Measurements from ENCODE around the gene CUL4A. TPM values are rescaled to one million over a fixed set of nuclear protein-coding genes. Genes with fewer than 3 reads are reported as not detected.
"Not testable (repeated sequence)": the region's sequence is repeated elsewhere in the genome, so short reads cannot be mapped to it uniquely, and the experiment has no call there.

CUL4A gene
- total RNA-seq, 1 donor from 2014 or later = 80.6 TPM

DNA sequence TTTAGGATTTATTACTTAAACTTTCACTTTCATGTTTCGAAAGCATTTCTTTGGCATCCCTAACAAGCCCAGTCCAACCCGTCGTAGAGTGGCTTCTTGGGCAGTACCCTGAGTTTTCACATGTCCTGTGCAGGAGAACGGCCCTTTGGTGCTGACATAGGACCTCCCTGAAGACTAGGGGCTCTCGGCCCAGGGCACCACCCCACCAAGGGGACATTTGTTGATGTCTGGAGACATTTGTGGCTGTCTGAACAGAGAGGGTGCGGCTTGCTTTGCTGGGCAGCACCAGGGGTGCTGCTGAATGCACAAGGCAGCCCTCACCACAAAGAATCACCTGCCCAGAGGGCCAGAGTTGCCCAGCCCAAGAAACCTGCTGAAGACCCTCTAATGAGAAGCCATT is 30.6 kb downstream of the CUL4A start:
- DNase-seq = no peak

DNA sequence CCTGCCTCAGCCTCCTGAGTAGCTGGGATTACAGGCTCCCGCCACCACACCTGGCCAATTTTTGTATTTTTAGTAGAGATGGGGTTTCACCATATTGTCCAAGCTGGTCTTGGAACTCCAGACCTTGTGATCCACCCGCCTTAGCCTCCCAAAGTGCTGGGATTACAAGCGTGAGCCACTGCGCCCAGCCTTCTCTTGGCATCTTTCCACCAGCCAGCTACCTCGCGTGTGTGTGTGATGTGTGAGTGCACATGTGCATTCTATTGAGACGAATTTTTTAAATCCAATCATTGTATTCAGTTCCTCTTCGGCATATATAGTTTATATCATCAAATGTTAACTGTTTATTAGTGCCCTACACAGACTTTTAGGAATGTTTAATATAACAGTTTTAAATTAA is 32.2 kb downstream of the CUL4A start:
- DNase-seq = not testable (repeated sequence)

DNA sequence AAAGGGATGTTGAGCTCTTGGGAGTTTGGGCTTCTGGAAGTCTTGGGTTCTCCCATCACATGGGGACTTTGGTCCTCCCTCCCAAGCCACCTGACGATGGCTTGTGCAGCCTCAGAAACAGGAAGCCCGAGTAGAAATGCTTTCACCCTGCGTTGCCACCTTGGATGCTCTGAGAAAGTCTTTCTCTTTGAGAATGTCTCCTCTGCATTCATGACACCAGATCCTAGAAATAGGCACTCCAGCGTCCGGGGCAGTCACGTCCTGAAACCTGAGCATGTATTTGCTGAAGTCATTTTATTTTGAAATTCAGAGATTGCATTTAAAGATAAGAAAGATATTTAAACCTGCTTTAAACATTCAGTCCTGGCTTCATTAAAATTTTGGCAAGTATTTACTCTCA is 34.4 kb downstream of the CUL4A start:
- no peak for DNase-seq

DNA sequence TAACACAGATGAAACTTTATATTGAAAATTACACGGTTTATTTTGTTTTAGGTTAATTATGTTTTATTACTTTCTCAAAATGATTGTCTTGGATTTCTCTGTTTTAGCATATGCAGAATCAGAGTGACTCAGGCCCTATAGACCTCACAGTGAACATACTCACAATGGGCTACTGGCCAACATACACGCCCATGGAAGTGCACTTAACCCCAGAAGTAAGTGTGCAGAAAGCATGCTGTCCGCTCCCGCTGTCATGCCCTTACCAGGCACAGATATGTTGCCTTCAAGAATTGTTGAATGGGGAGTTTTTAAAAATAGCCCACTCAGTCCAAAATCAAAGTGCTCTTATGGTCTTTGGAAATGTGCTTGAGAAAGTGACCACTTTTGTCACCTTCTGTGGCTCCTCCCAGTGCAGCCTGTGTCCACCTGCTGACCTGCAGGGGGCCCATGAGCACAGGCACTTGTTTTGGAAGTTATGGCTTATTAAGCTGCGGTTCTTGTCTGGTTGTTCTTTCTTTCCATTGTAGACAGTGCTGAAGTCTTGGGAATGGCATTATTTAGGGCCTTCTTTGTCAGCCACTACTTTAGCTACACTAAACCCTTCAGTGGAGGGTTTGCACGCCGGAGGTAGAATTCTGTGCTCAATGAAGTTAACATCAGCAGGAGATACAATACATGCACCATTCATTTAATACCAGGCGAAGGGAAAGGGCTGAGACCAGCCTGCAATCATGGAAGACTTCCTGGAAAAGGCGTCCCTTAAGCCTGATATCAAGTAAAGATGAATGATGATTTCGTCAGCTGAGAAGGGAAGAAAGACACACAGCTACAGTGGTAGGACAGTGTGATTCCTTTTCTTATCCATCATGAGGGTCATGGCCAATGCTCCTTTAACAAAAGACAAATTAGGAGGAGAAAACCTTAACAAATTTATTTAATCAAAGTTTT is 36.7 kb downstream of the CUL4A start:
- DNase-seq = no peak

DNA sequence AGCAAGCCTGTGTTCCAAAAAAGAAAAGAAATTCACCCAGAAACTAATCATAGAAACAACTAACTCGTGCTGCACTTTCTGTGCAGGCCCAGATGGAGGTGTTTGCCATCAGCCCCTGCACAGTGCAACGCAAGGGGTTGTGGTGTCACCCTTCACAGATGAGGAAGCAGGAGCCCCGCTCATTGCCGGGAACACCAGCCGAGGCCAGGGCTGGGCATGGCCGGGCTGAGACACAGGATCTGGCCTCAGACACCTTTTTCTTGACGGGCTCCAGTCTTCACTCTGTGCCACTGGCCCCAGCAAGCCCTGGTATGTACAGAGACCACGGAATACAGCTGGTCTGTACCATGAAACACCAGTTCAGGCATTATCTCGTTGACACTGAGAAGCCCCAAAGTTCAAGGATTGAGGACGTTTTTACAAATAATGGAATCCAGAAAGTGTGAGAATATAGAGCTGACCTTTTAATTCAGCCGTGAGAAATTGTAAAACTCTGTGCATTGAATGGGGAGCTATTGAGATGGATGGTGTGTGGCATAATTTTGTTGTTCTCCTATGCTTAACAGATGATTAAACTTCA is 43.2 kb downstream of the CUL4A start:
- no peak for DNase-seq

DNA sequence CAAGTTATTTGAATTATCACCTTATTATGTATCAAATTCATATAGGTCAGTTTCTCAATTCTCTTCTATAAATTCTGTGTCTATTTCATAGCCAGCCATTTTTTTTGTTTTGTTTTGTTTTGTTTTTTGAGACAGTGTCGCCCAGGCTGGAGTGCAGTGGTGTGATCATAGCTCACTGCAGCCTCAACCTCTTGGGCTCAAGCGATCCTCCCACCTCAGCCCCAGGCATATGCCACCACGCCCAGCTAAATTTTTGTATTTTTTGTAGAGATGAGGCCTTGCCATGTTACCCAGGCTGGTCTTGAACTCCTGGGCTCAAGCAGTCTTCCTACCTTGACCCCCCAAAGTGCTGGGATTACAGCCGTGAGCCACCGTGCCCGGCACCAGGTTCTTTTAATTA is 48.5 kb downstream of the CUL4A start:
- DNase-seq = not testable (repeated sequence)

DNA sequence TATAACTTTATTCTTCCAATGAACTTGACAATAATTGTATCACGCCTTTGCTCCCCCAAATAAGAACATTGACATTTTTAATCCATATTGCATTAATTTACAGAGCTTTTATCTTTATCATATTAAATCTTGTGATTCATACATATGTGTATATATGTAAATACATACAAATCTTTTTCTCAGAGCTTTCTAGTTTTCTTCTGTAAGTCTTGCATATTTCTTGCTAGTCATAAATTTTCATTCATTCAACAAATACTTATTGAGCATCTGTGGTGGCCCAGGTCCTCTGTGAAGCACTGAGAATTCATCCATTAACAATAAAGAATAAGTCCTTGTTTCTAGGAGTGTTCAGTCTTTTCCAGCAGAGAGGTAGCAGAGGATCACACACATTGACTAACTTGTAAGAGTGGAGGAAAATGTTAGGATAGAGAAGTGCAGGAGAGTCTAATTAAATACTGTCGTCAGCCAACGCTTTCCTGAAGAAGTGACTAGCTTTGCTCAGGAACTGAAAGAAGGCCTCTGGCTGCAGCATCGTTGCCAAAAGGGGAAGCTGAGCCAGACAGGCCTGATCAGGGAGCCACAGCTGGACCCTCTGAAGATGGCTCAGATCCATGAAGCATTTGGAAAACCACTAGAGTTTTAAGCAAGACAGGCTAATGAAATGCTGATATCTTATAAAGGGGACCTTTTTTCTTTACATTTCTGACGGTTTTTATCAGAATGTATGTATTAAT is 49.1 kb downstream of the CUL4A start:
- DNase-seq = no peak

DNA sequence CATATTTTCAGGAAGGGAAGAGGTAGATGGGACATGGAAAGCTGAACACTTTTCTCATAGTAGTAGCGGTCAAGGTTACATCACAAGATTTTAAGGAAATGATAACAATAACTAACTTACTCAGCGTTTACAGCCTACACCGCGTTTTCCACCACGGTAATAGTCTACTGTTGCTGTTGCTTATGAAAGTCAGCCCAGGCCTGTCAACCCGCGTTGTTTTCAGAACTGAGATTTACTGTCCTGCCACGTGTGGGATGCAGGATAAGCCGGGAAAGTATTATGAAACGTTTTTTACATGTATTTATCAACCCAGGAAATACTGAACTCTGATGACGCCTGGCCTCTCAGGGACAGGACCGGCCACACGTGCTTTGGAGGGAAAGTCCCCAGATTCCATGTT is 51.6 kb downstream of the CUL4A start:
- DNase-seq = no peak

DNA sequence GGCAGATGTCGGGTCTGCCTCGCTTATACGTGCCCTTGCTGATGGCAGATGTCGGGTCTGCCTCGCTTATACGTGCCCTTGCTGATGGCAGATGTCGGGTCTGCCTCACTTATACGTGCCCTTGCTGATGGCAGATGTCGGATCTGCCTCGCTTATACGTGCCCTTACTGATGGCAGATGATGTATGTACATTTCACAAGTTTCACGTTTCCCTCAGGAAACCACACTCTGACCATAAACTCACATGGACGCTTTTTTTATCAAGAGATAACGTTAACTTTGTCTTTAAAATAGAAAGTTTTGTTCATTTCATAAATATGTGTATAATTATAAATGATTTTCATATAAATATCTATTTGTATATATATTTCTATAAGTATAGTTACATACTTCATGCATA is 53.6 kb downstream of the CUL4A start:
- not testable (repeated sequence) for DNase-seq

DNA sequence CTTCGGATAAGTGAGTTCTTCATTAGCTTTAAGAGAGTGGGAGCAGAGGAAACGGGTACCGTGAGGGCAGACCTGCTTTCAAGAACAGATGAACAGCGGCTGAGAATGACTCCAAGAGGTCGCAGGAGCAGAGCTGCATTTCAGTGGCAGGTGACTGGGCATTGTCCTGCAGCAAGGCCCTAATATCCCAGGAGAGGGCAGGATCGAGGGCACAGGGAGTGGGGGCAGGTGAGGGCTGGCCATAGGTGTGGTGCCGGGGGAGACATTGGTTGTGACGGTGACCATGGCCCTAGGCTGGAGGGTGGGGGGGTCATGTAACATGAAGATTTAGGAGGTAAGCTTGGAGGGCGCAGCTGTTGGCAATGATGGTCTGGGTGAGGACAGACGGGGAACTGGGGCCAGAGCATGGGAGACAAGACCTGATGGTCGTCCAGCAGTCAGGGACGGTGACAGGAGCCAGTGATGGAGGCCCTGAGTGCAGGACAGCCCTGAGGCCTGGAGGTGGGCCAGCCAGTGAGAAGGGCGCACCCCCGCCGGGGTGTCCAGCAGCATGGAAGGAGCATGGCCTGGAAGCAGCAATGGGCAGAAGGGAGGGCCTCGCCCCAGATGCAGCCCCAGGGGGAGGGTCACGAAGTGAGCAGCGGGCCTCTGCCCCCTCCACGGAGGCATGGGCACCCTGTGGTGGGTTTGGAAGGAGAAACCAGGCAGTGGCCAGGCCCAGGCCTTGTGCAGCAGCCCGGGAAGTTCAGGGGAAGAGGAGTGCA is 58.4 kb downstream of the CUL4A start:
- no peak for DNase-seq

DNA sequence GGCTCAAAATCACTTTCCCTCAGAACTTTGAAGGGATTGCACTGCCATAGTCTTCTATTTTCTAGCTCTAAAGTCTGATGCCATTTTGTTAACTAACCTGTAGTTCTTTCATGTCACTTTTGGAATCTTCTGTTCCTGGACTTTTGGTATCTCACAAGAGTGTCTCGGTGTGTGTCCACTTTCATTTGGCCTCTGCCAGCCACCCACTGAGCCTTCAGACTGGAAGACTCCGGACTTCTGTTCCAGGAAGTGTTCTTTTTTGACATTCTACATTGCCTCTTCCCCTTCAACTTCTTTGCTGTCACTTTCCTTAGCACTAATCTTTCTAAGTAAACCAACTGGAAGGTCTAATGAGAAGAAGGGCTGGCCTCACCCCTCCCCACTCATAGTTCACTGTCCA is 62.6 kb downstream of the CUL4A start:
- DNase-seq = no peak

DNA sequence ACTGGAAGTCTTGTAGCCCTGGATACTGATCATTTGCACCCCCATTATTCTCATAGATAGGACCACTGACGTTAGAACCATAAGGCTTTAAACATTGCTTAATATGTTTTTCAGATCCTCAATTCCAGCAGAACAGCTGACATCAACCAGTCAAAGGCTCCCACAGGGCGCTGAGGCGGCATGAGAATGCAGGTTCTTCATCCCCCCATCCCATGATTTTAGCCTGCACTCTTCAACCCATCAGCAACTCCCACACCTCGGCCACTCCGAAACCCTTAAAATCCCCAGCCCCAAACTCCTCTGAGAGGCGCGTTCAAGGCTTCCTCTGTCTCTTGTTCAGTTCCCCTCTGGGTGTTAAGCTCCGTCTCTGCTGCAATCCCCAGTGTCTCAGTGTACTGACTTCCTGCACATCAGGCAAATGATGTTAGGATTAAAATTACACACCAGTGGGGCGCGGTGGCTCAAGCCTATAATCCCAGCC is 63.3 kb downstream of the CUL4A start:
- no peak for DNase-seq

DNA sequence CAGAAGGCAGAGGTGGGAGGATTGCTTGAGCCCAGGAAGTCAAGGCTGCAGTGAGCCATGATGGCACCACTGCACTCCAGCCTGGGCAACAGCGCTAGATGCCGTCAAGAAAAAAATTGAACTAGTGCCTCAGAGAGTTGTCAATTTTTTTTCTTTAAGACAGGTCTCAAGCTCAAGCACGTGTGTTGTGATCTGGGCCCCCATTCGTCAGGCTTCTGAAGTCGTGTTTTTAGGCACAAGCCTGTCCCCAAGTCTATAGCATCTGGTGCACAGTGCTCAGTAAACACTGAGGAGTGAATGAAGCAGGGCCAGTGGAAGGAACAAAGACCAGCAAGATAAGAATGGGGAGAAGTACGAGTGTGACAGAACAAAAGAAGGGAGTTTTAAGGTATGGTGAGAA is 63.9 kb downstream of the CUL4A start:
- DNase-seq = no peak

DNA sequence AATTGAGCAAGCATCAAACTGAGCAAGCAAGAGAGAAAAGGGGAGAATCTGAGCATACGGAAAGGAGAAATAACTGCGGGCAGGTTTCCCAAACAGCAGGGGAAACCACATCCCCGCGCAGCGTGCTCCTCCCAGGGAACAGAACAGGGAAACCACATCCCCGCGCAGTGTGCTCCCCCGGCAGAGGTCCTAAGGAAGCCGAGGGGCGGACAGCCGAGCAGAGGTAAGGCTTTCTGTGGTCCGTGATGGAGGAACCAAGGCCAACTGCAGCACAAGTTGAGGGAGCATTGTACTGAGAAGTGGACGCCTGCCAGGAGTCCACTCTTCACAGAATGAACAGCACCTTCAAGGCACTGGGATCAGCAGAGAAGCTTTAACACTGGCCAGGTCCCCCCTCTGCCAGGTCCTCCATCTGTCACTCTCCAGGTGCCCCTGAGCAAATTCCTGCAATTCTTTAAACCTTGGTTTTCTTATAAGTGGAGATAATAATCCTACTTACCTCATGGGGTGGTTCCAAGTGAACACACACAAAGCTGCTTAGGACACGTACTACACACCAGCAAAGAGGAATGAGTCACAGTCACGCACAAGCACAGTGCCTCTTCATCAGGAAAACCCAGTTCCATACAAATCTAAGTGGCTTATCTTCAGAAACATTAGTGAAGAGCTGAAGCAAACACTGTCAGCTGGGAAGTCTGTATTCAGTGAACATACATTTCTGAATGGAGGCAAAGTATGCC is 64.6 kb downstream of the CUL4A start:
- no peak for DNase-seq

DNA sequence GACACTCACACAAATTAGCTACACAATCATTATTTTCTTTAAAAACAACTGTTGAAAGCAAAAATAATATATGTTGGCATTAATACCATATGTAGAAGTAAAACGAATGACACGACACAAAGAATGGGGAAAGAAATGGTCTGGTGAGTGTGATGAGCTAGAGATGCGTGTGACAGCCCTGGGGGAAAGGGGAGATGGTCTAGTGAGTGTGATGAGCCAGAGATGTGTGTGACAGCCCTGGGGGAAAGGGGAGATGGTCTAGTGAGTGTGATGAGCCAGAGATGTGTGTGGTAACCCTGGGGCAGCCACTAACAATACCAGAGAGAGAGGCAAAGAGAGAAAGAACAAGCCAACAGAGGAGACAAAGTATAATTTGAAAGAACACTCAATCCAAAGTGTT is 65.3 kb downstream of the CUL4A start:
- DNase-seq = no peak

DNA sequence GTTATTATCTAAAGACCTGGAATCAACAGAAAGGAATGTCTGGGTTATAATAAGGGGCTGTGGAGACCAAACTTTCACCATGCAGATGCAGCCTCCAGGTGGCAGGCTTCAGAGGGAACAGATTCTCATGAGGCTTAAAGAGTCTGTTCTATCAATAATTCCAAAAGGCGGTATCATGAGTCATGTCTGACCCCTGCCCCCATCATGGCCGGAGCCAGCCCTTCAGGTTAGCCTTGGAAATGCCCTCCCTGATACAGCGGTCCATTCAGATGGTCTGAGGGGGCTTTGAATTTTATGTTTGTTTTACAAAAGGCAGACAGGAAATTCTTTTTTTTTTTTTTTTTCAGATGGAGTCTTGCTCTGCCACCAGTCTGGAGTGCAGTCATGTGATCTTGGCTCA is 66.0 kb downstream of the CUL4A start:
- DNase-seq = no peak

DNA sequence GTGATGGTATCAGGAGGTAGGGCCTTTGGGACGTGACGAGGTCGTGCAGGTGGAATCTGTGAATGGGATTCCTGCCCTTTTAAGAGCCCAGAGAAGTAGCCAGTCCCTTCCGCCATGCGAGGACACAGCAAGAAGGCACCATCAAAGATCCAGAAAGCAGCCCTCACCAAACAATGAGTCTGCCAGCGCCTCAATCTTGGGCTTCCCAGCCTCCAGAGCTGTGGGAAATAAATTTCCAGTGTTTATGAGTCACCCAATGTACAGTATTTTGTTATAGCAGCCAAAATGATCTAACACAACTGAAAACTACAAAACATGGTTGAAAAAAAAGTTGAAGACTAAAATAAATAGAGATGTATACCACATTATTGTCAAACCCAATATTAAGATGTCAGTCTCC is 70.7 kb downstream of the CUL4A start:
- no peak for DNase-seq

DNA sequence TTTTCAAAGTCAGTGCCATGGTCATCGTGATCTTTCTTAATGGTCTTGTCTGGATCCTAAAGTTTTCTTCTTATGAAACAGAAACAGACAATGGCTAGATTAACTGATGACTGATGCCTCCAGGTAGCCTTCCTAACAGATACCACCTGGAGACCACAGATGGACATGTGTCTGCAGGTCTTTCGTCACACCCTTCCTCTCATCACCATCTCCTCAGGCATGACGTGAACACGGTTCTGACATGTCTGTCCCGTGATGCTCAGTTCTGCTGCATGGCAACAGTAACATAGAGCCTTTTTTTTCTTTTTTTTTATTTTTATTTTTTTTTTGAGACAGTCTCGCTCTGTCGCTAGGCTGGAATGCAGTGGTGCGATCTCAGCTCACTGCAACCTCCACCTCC is 74.5 kb downstream of the CUL4A start:
- DNase-seq = no peak

DNA sequence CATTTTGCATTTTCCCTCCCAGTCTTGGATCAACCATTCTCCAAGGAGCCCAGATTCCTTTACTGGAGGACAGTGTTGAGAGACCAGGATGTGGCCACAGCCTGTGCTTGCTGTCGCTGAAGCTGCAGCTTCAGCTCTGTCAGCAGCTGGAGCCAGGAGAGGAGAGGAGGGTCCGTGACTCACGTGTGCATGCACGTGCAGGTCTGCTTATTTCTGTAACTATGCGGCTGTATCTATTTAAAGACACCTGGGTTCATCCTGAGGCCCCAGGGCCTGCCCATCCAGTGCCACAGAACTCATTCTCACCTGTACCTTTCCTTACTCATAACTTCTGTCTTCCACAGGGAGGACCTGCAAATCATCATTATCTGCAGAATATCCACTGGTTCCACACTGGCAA is 79.5 kb downstream of the CUL4A start:
- DNase-seq = no peak

DNA sequence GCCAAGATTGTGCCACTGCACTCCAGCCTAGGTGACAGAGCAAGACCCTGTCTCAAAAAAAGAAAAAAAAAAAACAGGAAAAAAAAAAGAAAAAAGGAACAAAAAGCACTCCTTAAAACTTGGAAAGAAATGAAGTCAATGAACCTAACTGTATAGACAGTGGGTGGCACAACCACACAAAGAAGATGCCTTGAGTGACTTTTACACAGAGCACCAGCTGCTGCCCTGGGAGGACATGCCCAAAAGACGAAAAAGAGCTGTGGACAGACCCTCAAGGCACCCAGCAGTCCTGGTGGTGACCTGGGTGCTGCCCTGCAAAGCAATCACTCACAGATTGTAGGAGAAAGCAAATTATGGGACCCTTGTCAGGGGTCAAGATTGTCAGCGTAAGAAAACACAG is 81.7 kb downstream of the CUL4A start:
- no peak for DNase-seq

DNA sequence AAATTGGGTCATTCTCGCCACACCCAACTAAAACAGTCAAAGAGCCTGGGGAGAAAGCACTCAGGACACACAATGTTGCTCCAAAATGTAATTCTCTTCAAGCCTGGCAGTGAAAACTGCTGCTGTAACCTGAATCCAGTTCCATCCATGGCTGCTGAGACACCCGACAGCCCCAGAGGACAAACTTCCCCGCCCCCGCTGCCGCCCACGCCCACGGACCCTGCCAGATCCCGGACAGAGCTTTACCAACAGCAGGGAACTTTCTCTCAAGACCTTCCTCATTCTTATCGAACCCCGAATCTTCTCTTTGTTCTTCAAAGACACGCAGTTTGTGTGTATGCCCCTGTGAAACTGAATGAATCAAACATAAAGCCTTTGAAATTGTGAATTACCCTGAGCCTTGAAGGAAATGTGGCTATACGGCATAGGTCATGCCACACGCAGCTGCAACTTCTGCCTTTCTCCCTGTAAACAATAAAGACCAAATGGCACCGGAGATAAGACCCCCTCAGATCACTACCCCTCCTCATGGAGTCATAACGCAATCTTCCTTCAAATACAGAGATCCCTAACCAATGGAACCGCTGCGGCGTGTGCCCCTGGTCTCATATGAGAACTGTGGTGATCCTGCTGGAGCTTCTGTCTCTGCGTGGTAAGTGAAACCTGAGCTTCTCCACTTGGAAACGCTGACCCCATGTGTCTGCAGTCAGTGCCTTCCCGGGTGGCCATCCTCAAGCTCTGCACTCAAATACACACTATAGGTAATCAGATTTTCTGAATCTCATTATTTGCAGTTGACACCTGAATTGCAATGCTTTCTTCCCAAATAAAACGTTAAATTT is 82.8 kb downstream of the CUL4A start:
- no peak for DNase-seq
